GM21529 (cell line): ENCODE results near the gene PLPPR1.

Experiments used
- ATAC-seq: cut with Tn5 transposase; IDR thresholded peaks from one replicate; pipeline ENCODE4 v1.9.1; 2021; ENCODE audit not compliant: unreplicated experiment

Gene PLPPR1

DNA sequence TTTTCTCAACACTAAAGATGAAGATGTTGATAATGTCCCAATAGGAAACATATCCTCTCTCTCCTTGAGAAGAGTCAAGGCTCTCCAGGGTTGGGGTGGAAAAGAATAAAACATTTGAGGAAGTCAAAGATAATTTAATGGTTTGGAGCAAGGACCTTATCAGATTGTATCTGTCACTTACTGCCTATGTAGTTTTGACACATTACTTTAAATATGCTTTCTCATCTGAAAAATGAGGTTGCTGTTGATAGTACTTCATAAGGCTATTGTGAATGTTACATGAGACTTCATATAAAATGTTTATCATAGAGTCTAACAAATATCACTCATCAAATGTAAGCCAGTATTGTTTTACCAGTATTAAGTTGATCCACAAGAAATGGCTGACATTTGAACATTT is 307.6 kb downstream of the PLPPR1 start:
- no peak for ATAC-seq

- ATAC-seq, result no peak
These were observed 308.7 kb downstream of the PLPPR1 start for GRCh38 chr9:101337237-101337636.

GRCh38 chr9:101341958-101342357 is 313.4 kb downstream of the PLPPR1 start:
- ATAC-seq, result no peak

DNA sequence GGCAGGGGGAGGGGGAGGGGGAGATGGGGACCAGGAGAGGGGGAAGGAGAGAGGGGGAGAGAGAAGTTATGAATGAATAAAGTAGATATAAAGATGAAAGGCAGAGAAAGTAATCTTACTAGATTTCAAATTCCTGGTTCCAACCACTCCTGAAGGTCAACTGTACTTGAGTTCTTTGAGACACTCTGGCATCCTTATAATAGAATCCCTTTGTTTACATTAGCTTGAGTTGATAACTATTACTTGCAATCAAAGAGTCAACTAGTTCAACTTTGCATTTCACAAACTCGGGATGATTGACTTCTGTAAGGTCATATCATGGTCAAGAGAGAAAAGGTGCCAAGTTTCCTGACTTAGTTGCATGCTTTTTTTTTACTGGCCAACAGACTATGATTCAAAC is 314.1 kb downstream of the PLPPR1 start:
- no peak for ATAC-seq

DNA sequence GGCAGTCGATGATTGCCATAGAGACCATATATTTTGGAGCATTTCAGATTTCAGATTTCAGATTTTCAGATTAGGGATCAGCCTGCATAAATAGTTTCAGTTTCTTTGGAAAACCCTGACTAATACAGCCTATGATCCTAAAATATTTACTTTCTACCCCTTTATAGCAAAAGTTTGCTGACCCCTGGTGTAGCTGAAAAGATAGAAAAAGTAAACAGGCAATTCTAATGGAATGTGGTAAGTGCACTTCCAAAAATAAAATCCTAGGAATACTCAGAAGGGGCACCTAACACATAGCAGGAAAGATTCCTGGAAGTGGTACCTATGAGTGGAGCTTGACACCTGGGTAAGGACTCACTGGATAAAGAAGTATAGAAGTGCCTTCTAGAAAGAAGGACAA is 321.8 kb downstream of the PLPPR1 start:
- ATAC-seq, result no peak

DNA sequence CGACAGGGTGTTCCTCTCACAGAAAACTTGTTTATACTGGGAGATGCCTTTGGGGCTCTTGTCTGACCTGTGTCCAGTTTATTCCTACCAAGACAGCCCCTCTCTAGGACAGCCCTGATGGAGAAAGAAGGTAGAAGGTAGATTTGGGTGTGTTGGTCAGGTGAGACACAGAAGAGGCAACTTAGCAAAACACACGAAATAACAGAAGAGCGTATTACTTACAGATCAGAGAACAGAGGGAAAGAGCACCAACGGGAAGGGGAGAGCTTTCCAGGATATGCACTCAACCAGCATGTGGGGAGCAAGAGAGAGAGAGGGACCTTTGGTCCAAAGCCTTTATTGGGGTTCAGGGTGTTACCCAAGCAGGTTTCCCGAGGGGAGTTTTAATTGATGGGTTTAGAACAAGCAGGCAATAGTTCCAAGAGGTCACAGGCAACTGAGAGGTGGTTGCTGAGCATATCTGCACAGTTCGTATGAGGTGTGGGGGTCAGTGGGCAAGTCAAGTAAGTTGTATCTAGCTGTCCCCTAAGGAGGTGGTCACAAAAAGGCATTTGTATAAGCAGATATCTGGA is 324.5 kb downstream of the PLPPR1 start:
- ATAC-seq, result no peak

DNA sequence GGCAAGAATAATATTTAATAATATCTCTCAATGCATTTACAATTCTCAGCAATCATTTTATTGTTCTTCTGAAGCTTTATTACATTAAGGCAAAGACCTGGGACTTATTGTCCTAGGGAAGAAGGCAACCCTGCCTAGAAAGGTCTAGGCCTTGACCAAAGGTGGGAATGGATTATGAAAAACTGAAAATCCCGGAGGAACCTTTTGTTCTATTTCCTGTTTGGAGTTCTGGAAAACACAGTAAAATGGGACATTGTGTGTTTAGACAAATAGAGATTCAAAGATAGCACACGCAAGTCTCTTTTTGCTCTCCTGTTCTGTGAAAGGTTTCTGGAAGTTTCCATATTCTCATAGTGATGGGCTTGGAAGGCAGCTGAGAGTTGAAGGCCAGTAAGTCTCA is 325.2 kb downstream of the PLPPR1 start:
- no peak for ATAC-seq

GRCh38 chr9:101354143-101354764 is 325.7 kb downstream of the PLPPR1 start:
- no peak for ATAC-seq

DNA sequence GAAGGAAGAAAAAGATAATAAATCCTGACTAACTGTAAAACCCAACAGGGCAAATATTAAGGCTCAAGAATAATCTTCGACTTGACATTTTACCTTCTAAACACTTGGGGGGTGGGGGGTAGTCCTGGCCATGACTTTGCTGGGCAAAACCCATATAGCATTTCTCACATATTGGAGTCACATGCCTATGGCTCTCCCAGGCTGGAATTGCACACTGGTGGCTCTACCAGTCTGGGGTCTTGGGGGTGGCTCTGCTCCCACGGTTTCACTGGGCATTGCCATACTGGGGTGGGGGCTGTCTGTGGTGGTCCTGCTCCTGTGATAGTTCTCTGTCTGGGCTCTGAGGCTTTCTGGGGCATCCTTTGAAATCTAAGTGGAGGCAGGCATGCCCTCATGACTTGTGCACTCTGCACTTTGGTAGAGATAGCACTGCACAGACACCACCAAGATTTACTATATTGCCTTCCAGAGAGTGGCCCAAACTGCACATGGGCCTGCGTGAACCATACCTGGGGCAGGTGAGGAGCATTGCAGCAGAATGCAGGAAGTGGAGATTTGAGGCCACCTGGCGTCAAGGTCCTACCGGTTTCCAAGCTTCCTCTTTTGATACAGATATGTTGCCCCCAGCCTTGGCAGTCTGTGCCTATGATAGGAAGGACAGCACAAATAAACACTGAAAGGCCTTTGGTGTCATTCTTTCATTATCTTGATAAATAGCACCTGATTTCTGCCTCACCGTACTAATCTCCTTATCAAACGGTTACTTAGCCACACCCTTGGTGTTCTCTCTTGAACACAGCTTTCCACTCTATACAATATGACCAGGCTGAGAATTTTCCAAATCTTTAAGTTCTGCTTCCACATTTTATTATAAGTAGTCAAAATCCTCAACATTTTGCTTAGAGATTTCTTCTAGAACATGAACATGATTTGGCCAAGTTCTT is 326.5 kb downstream of the PLPPR1 start:
- no peak for ATAC-seq

GRCh38 chr9:101356619-101357018 is 328.1 kb downstream of the PLPPR1 start:
- ATAC-seq, result no peak

- no peak for ATAC-seq
These were observed 331.2 kb downstream of the PLPPR1 start for GRCh38 chr9:101359679-101360078.

DNA sequence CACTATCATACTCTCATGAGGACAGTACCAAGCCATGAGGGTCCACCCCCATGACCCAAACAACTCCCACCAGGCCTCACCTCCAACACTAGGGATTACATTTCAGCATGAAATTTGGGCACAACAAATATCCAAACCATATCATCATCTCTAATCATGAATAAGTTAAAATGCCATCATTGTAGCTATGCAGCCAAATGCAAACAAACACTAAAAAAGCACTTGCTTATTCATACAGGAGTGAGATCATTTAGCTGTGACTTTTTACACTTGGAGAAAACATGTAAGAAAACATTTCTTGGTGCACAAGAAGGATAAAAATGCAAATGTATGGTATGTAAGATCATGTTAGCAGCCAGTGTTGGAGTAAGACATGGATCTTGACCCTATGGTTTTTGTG is 332.1 kb downstream of the PLPPR1 start:
- no peak for ATAC-seq

GRCh38 chr9:101362450-101362849 is 333.9 kb downstream of the PLPPR1 start:
- no peak for ATAC-seq

DNA sequence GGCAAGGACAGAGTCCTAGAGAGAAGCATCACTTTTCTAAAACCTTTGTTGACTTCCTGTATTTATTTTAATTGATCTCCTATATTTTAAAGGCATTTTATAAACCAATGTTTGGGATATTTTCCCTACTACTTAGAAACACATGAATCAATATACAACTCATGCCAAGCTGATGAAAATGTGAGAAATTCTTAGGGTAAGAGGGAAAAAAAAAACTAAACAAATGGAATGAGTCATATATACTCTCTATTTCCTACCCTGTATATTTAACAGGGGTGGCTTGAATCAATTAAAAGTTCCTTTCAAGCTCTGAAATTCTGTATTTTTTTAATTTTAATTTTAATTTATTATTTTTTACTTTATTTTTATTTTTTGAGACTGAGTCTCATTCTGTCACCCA is 336.7 kb downstream of the PLPPR1 start:
- no peak for ATAC-seq

GRCh38 chr9:101366038-101366756 is 337.7 kb downstream of the PLPPR1 start:
- ATAC-seq, result no peak

DNA sequence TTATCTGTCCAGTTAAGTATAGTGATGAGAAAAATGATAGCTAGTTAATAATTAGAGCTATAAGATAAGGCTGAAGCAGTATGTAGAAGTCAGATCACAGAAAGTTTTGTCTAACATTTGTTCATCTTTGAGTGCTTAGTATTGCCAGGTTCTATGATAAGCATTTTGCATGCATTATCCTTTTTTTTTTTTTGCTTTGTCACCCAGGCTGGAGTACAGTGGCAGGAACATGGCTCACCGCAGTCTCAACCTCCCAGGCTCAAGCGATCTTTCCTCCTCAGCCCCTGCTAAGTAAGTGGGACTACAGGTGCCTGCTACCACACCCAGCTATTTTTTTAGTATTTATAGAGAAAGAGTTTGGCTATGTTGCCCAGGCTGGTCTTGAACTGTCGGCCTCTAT is 338.8 kb downstream of the PLPPR1 start:
- ATAC-seq, result no peak

DNA sequence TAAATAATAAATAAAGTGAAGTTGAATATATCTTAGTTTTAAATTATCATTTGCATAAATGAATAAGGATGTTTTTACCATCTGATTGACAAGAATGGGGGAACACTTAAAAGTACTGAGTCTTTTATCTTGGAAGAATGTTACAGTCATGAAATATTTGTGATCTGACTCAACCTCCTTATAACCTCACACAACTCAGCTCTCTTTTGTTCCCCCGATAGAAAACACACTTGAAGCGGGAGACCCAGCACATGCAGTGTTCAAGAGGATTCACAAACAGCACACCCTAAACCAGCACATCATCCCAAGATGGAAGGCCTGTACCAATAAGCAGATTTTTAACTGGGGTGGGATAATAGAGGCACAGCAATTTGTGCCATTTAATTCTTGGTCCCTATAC is 340.8 kb downstream of the PLPPR1 start:
- ATAC-seq, result no peak

DNA sequence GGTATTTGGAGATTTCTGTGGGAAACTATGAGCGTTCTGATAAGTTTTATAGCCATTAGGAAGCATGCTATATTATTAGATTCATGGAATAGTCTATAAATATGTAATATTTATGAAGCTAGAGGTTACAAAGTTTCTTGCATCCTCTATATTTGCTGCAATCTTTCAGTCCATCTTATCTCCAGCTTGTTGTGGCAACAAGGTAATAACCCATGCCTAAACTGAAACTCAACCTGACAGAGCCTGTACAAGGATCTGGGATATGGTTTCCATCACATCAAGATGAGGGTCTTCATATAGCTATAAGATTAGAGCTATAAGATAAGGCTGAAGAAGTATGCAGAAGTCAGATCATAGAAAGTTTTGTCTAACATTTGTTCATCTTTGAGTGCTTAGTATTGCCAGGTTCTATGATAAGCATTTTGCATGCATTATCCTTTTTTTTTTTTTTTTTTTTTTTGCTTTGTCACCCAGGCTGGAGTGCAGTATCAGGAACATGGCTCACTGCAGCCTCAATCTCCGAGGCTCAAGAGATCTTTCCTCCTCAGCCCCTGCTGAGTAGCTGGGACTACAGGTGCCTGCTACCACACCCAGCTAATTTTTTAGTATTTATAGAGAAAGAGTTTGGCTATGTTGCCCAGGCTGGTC is 341.5 kb downstream of the PLPPR1 start:
- ATAC-seq, result no peak

DNA sequence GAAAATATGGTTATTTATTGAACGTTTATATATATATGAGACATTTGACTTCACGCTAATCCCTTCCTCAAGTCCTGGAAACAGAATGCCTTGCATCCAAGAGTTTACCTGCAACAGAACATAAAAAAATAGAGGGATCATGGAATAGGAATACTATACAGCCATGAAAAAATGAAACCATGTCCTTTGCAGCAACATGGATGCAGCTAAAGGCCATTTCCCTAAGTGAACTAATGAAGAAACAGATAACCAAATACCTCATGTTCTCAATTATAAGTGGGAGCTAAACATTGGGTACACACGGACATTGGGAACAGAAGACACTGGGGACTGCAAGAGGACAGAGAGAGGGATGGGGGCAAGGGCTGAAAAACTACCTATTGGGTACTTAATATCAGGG is 343.3 kb downstream of the PLPPR1 start:
- ATAC-seq, result no peak

GRCh38 chr9:101372327-101373118 is 344.0 kb downstream of the PLPPR1 start:
- ATAC-seq, result no peak
